Transverse colon (tissue), 4 donors: ENCODE data around the gene TM4SF4.

Experiments
- CTCF ChIP-seq, 5 experiments: fragments of 200-600 bp in 3 of 5; fragments of 450-650 bp in 2 of 5; sonication (generic) in 3 of 5; IDR thresholded peaks; 1 replicate in 2 of 5; 2 replicates in 3 of 5; pipeline ENCODE4 v1.5.1; 2016 to 2017; ENCODE audit warnings: antibody characterized with exemption in 5 of 5, inconsistent platforms in 3 of 5, mild to moderate bottlenecking in 2 of 5, moderate library complexity in 1 of 5
- POLR2A ChIP-seq: fragments of 450-650 bp; IDR thresholded peaks from one replicate; pipeline ENCODE4 v1.6.1; 2016; ENCODE audit warnings: antibody characterized with exemption, mild to moderate bottlenecking, moderate library complexity
- POLR2AphosphoS5 ChIP-seq, 3 donors: sonication (generic); formaldehyde crosslinking; IDR thresholded peaks; one replicate each; pipeline ENCODE4 v1.6.1; 2016; ENCODE audit warnings: antibody characterized with exemption in 3 of 3

DNA sequence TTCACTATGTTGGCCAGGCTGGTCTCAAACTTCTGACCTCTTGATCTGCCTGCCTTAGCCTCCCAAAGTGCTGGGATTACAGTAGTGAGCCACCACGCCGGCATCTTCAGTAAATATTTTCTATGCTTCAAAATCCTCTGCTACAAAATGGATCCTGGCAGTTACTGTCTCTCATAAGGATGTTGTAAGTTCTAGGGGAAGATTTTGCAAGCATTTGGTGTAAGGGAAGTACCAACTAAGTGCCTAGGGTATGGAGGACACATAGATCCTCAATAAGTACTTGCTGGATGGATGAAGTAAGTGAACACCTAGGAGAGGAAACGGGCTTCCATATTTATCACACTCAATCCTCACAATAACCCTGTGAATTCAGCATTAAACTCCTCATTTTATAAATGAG, 6.6 kb downstream of the TM4SF4 start:
- TF ChIP-seq CTCF (IDR thresholded peaks at IDR 0.05) (no peak), POLR2A (no peak), POLR2AphosphoS5 (IDR thresholded peaks at IDR 0.05) (no peak)
